Neural cell (in vitro differentiated cells): ENCODE data around the gene PREX1.

Experiments
- CTCF ChIP-seq: fragments of 450-650 bp; IDR thresholded peaks from 2 replicates; pipeline ENCODE4 v1.5.1; 2014; ENCODE audit warnings: antibody characterized with exemption, mild to moderate bottlenecking, moderate library complexity; ENCODE audit not compliant: poor library complexity, severe bottlenecking
- EZH2 ChIP-seq: fragments of 200-600, 300-800 bp; shearing (Covaris generic), sonication (generic); IDR thresholded peaks from 2 replicates; pipeline ENCODE4 v1.6.1; 2014; ENCODE audit warnings: antibody characterized with exemption, low read length, borderline replicate concordance, mild to moderate bottlenecking; ENCODE audit not compliant: insufficient read depth, poor library complexity, severe bottlenecking
- POLR2AphosphoS5 ChIP-seq: IDR thresholded peaks from 2 replicates; pipeline ENCODE4 v1.6.1; 2012
- RAD21 ChIP-seq: fragments of 450-650 bp; conservative IDR thresholded peaks from 2 replicates; pipeline ENCODE4 v1.6.1; 2014; ENCODE audit warnings: antibody characterized with exemption, mild to moderate bottlenecking, moderate library complexity
- TAF1 ChIP-seq: IDR thresholded peaks from 2 replicates; pipeline ENCODE4 v1.6.1; 2012; ENCODE audit warnings: low read depth

- TF ChIP-seq RAD21 (no peak), CTCF (no peak), POLR2AphosphoS5 (no peak), EZH2 (no peak), TAF1 (no peak)
Observed at GRCh38 chr20:48821261-48821920, 6.4 kb downstream of the PREX1 start.
